GM19193 (cell line): ENCODE results near the gene SEMA3F.

Experiments
- POLR2A ChIP-seq: IDR thresholded peaks from 4 replicates; pipeline ENCODE4 v1.6.1; 2011; ENCODE audit not compliant: insufficient read depth, insufficient read length; ENCODE audit errors: extremely low read depth

Gene SEMA3F

GRCh38 chr3:50190936-50191660, 36.0 kb downstream of the SEMA3F start, which contains the start of gene GNAT1:
Gene GNAT1 (plus strand): TSS chr3:50191610. CDS start chr3:50191726, 116 bp downstream.
- no peak for TF ChIP-seq POLR2A

- no peak for TF ChIP-seq POLR2A
These were observed 37.0 kb downstream of the SEMA3F start for GRCh38 chr3:50192124-50192523.

GRCh38 chr3:50192689-50193141, 37.6 kb downstream of the SEMA3F start:
- no peak for TF ChIP-seq POLR2A

- no peak for TF ChIP-seq POLR2A
These were observed 38.2 kb downstream of the SEMA3F start for GRCh38 chr3:50193286-50193685.

GRCh38 chr3:50193746-50194127, 38.6 kb downstream of the SEMA3F start:
- no peak for TF ChIP-seq POLR2A

GRCh38 chr3:50194128-50194902, 39.2 kb downstream of the SEMA3F start:
- no peak for TF ChIP-seq POLR2A

- no peak for TF ChIP-seq POLR2A
These were observed 39.9 kb downstream of the SEMA3F start for GRCh38 chr3:50194903-50195500.

- TF ChIP-seq POLR2A = no peak
These were observed 40.6 kb downstream of the SEMA3F start for GRCh38 chr3:50195501-50196252.

GRCh38 chr3:50196253-50196801, 41.2 kb downstream of the SEMA3F start:
- no peak for TF ChIP-seq POLR2A

- TF ChIP-seq POLR2A = no peak
These were observed 46.6 kb downstream of the SEMA3F start for GRCh38 chr3:50201573-50202315.

- TF ChIP-seq POLR2A = no peak
These were observed 47.4 kb downstream of the SEMA3F start for GRCh38 chr3:50202353-50203112.

- TF ChIP-seq POLR2A = no peak
These were observed 48.1 kb downstream of the SEMA3F start for GRCh38 chr3:50203113-50203808.
